RWPE2 (cell line): Measurements from ENCODE around the gene NUMB.

Experiments used
- ATAC-seq: fragments of 200-7000 bp; cut with Tn5 transposase; 3 replicates; pipeline ENCODE4 v1.9.1; 2021; ENCODE audit warnings: low read depth
- DNase-seq: peaks from one replicate; pipeline ENCODE4 v3.0.0-alpha.2; 2020; ENCODE audit warnings: low spot score
- H3K27ac ChIP-seq: fragments of 450-650 bp; 2 replicates; pipeline ENCODE4 v1.5.1; 2017; ENCODE audit warnings: mild to moderate bottlenecking; ENCODE audit not compliant: poor library complexity, severe bottlenecking
- H3K27me3 ChIP-seq: fragments of 250-450 bp; sonication (Bioruptor Pico); 2 replicates; pipeline ENCODE4 v1.5.1; 2021; ENCODE audit warnings: mild to moderate bottlenecking, moderate library complexity; ENCODE audit not compliant: insufficient read depth, poor library complexity, severe bottlenecking
- H3K36me3 ChIP-seq: fragments of 250-450 bp; sonication (Bioruptor Pico); 2 replicates; pipeline ENCODE4 v1.5.1; 2020; ENCODE audit warnings: low read depth, mild to moderate bottlenecking, moderate library complexity
- H3K4me1 ChIP-seq: fragments of 250-450 bp; sonication (Bioruptor Pico); 2 replicates; pipeline ENCODE4 v1.5.1; 2021; ENCODE audit warnings: mild to moderate bottlenecking, moderate library complexity; ENCODE audit not compliant: insufficient read depth, poor library complexity, severe bottlenecking
- H3K4me3 ChIP-seq: fragments of 250-450 bp; sonication (Bioruptor Pico); 2 replicates; pipeline ENCODE4 v1.5.1; 2021; ENCODE audit warnings: mild to moderate bottlenecking, moderate library complexity; ENCODE audit not compliant: severe bottlenecking
- H3K9me3 ChIP-seq: fragments of 250-450 bp; sonication (Bioruptor Pico); 2 replicates; pipeline ENCODE4 v1.5.1; 2021; ENCODE audit warnings: mild to moderate bottlenecking, moderate library complexity; ENCODE audit not compliant: severe bottlenecking
- TF ChIP-seq, protein P1 (sequence below): fragments of 450-650 bp; IDR thresholded peaks from one replicate; pipeline ENCODE4 v1.5.1; 2017; ENCODE audit warnings: mild to moderate bottlenecking, moderate library complexity; ENCODE audit not compliant: poor library complexity, severe bottlenecking

Gene NUMB

GRCh38 chr14:73272393-73272792, 186.0 kb downstream of the NUMB start:
- H3K4me3 ChIP-seq, result no peak overlapping the region
- no peaks in the 10 kb centered on the region for H3K9me3 ChIP-seq
- TF ChIP-seq, protein P1, sequence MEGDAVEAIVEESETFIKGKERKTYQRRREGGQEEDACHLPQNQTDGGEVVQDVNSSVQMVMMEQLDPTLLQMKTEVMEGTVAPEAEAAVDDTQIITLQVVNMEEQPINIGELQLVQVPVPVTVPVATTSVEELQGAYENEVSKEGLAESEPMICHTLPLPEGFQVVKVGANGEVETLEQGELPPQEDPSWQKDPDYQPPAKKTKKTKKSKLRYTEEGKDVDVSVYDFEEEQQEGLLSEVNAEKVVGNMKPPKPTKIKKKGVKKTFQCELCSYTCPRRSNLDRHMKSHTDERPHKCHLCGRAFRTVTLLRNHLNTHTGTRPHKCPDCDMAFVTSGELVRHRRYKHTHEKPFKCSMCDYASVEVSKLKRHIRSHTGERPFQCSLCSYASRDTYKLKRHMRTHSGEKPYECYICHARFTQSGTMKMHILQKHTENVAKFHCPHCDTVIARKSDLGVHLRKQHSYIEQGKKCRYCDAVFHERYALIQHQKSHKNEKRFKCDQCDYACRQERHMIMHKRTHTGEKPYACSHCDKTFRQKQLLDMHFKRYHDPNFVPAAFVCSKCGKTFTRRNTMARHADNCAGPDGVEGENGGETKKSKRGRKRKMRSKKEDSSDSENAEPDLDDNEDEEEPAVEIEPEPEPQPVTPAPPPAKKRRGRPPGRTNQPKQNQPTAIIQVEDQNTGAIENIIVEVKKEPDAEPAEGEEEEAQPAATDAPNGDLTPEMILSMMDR, result no peak
- DNase-seq (no peak), ATAC-seq (no peak)
- H3K36me3 ChIP-seq, result peaks cover 27% of the 10 kb centered on the region
- H3K27me3 ChIP-seq, result no peaks in the 10 kb centered on the region
- no peaks in the 10 kb centered on the region for H3K4me1 ChIP-seq
- no peak overlapping the region for H3K27ac ChIP-seq

DNA sequence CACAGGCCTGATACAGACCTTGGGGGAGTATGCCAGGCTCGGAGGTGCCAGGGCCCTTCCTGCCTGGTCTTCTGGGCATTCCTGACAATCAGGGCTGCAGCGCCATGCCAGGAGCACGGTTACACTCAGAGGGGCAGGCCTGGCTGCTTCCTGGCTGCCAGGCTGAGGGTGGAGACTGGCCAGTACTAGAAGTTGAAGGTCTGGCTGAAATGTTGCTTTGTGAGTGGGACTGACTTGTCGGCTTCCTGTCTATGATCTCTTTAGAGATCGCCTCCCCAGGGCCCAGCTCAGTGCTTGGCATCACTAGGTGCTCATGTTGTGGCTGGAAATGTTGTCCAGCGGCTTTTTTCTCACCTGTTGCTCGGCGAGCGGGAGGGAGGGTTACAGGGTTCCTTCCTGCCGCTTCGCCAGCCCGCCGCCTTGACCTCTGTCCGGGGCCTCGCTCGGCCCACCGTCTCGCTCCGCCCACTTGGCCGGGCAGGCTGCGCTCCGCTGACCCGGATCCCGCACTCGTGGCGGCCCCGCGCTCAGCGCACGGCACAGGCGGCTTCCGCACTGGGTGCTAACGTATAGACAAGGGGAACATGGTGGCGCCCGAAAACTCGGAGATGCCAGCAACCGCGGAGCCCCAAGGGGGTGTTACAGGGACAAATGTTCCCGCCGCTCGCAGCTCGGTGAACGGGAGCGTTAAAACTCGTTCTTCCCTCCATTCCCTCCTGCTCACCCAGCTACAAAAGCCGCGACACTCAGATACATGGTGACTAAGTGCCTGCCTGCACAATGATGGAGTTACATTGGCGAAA, 188.4 kb downstream of the NUMB start:
- ATAC-seq (peak; percentile 50), DNase-seq (no peak)
- TF ChIP-seq, protein P1, result no peak
- H3K9me3 ChIP-seq, result no peaks in the 10 kb centered on the region
- no peak overlapping the region for H3K27ac ChIP-seq
- H3K36me3 ChIP-seq, result peaks cover 2% of the 10 kb centered on the region; the same call in 1 of the 2 replicates
- no peaks in the 10 kb centered on the region for H3K27me3 ChIP-seq
- H3K4me1 ChIP-seq, result no peaks in the 10 kb centered on the region
- H3K4me3 ChIP-seq, result peak overlapping the region; percentile 11

GRCh38 chr14:73267474-73267873, 190.9 kb downstream of the NUMB start:
- no peaks in the 10 kb centered on the region for H3K4me1 ChIP-seq
- no peaks in the 10 kb centered on the region for H3K27me3 ChIP-seq
- H3K36me3 ChIP-seq, result no peaks in the 10 kb centered on the region
- H3K4me3 ChIP-seq, result no peak overlapping the region
- DNase-seq (no peak), ATAC-seq (no peak)
- H3K27ac ChIP-seq, result no peak overlapping the region
- TF ChIP-seq, protein P1, result no peak
- no peaks in the 10 kb centered on the region for H3K9me3 ChIP-seq

DNA sequence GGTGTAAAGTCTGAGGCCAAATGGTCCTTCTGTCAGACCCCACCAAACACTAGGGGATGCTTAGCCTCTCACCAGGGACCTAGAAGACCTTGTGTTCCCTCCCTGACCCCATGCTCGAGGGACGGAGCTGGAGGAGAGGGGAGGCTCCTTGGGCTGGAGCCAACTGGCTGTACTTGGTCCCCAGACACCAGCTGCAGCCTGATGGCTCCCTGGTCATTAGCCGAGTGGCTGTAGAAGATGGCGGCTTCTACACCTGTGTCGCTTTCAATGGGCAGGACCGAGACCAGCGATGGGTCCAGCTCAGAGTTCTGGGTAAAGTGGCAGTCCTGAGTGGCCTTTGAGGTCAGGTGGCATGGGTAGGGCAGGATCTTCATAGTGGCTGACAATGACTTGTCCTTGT, 192.0 kb downstream of the NUMB start:
- TF ChIP-seq, protein P1, result no peak
- no peaks in the 10 kb centered on the region for H3K4me1 ChIP-seq
- no peak overlapping the region for H3K4me3 ChIP-seq
- ATAC-seq (no peak), DNase-seq (no peak)
- no peaks in the 10 kb centered on the region for H3K36me3 ChIP-seq
- no peaks in the 10 kb centered on the region for H3K9me3 ChIP-seq
- H3K27ac ChIP-seq, result no peak overlapping the region
- no peaks in the 10 kb centered on the region for H3K27me3 ChIP-seq

DNA sequence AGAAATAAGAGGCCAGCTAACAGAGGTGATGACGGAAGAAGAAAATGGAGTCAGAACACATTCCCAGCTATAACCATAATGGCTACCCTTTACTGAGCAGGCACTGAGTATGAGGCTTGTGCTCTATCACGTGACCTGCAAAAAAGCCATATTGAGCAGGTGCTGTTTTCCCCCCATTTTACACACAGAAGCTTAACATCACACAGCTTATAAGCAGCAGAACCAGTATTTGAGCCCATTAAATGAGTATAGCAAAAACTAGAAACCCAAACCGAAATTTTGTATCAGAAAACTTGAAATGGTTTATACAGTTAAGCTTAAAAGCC, 192.7 kb downstream of the NUMB start:
- Histone ChIP-seq H3K4me3 (no peak overlapping the region), H3K27ac (no peak overlapping the region), H3K27me3 (no peaks in the 10 kb centered on the region), H3K36me3 (no peaks in the 10 kb centered on the region), H3K9me3 (no peaks in the 10 kb centered on the region), H3K4me1 (no peaks in the 10 kb centered on the region)
- no peak for DNase-seq
- ATAC-seq, result no peak
- TF ChIP-seq, protein P1, result no peak
